H9 (cell line): ENCODE results near the gene AMBRA1. TPM values are rescaled to one million over a fixed set of nuclear protein-coding genes. Genes with fewer than 3 reads are reported as not detected.

Experiments used
- DNase-seq: peaks from one replicate; pipeline ENCODE4 v3.0.0-alpha.2; 2017
- H2AFZ ChIP-seq: one replicate; pipeline ENCODE4 v1.6.1; 2013; ENCODE audit warnings: mild to moderate bottlenecking, low read length, control low read depth, moderate library complexity
- H2AK5ac ChIP-seq: 2 replicates; pipeline ENCODE4 v1.6.1; 2013; ENCODE audit warnings: low read length, control low read depth, mixed read lengths; ENCODE audit not compliant: insufficient read length
- H2BK120ac ChIP-seq: one replicate; pipeline ENCODE4 v1.6.1; 2013; ENCODE audit warnings: low read depth, mild to moderate bottlenecking, low read length, control low read depth, inconsistent platforms; ENCODE audit not compliant: poor library complexity, severe bottlenecking
- H2BK12ac ChIP-seq: 2 replicates; pipeline ENCODE4 v1.6.1; 2013; ENCODE audit warnings: low read length, control low read depth, mixed read lengths, low read depth; ENCODE audit not compliant: insufficient read length
- H2BK15ac ChIP-seq: 2 replicates; pipeline ENCODE4 v1.6.1; 2013; ENCODE audit warnings: low read depth, low read length, control low read depth
- H2BK20ac ChIP-seq: one replicate; pipeline ENCODE4 v1.6.1; 2013; ENCODE audit warnings: low read depth, mild to moderate bottlenecking, low read length, control low read depth, inconsistent platforms; ENCODE audit not compliant: poor library complexity, severe bottlenecking
- H2BK5ac ChIP-seq: 2 replicates; pipeline ENCODE4 v1.6.1; 2013; ENCODE audit warnings: low read length, control low read depth, mixed read lengths; ENCODE audit not compliant: insufficient read length
- H3K14ac ChIP-seq: 2 replicates; pipeline ENCODE4 v1.6.1; 2013; ENCODE audit warnings: low read length, control low read depth; ENCODE audit not compliant: insufficient read depth
- H3K18ac ChIP-seq: 2 replicates; pipeline ENCODE4 v1.6.1; 2013; ENCODE audit warnings: low read depth, mild to moderate bottlenecking, mixed read lengths, low read length, control low read depth; ENCODE audit not compliant: insufficient read length
- H3K23ac ChIP-seq: 2 replicates; pipeline ENCODE4 v1.6.1; 2013; ENCODE audit warnings: low read length, control low read depth, mixed read lengths, low read depth; ENCODE audit not compliant: insufficient read length
- H3K23me2 ChIP-seq: 2 replicates; pipeline ENCODE4 v1.6.1; 2013; ENCODE audit warnings: low read depth, mild to moderate bottlenecking, mixed read lengths, low read length, control low read depth; ENCODE audit not compliant: insufficient read length, poor library complexity, severe bottlenecking
- H3K27ac ChIP-seq: 2 replicates; pipeline ENCODE4 v1.5.1; 2013; ENCODE audit warnings: low read length, control low read depth, mixed read lengths, low read depth; ENCODE audit not compliant: insufficient read length
- H3K27me3 ChIP-seq: 2 replicates; pipeline ENCODE4 v1.6.1; 2013; ENCODE audit warnings: low read length, control low read depth, inconsistent platforms; ENCODE audit not compliant: insufficient read depth
- H3K4ac ChIP-seq: 2 replicates; pipeline ENCODE4 v1.6.1; 2013; ENCODE audit warnings: low read depth, mild to moderate bottlenecking, control low read depth, inconsistent platforms, low read length, moderate library complexity
- H3K4me1 ChIP-seq: 2 replicates; pipeline ENCODE4 v1.6.1; 2013; ENCODE audit warnings: low read length, control low read depth, inconsistent platforms; ENCODE audit not compliant: insufficient read depth
- H3K4me2 ChIP-seq: 2 replicates; pipeline ENCODE4 v1.6.1; 2013; ENCODE audit warnings: low read length, control low read depth, mixed read lengths; ENCODE audit not compliant: insufficient read length, insufficient read depth
- H3K56ac ChIP-seq: 2 replicates; pipeline ENCODE4 v1.6.1; 2013; ENCODE audit warnings: low read depth, mild to moderate bottlenecking, mixed read lengths, low read length, control low read depth; ENCODE audit not compliant: insufficient read length
- H3K79me1 ChIP-seq: 2 replicates; pipeline ENCODE4 v1.6.1; 2013; ENCODE audit warnings: low read depth, mild to moderate bottlenecking, moderate library complexity, low read length, control low read depth, inconsistent platforms; ENCODE audit not compliant: insufficient read depth, poor library complexity, severe bottlenecking
- H3K79me2 ChIP-seq: 2 replicates; pipeline ENCODE4 v1.6.1; 2013; ENCODE audit warnings: low read length, control low read depth, inconsistent platforms; ENCODE audit not compliant: insufficient read depth
- H3K9ac ChIP-seq: 2 replicates; pipeline ENCODE4 v1.6.1; 2013; ENCODE audit warnings: low read length, control low read depth, mixed read lengths; ENCODE audit not compliant: insufficient read length; ENCODE audit errors: extremely low read depth
- H3K9me3 ChIP-seq: one replicate; pipeline ENCODE4 v1.6.1; 2013; ENCODE audit warnings: low read depth, low read length, inconsistent platforms; ENCODE audit not compliant: control insufficient read depth
- H3T11ph ChIP-seq: one replicate; pipeline ENCODE4 v1.6.1; 2013; ENCODE audit warnings: mild to moderate bottlenecking, low read length, control low read depth, inconsistent platforms
- H4K20me1 ChIP-seq: one replicate; pipeline ENCODE4 v1.6.1; 2013; ENCODE audit not compliant: control insufficient read depth, insufficient read length, insufficient read depth
- H4K5ac ChIP-seq: 2 replicates; pipeline ENCODE4 v1.6.1; 2013; ENCODE audit warnings: low read depth, mild to moderate bottlenecking, mixed read lengths, low read length, control low read depth; ENCODE audit not compliant: insufficient read length
- H4K8ac ChIP-seq: replicated peaks from 2 replicates; pipeline ENCODE4 v1.6.1; 2013; ENCODE audit warnings: low read length, control low read depth, mixed read lengths, low read depth; ENCODE audit not compliant: insufficient read length
- H4K91ac ChIP-seq: 2 replicates; pipeline ENCODE4 v1.6.1; 2013; ENCODE audit warnings: low read depth, mild to moderate bottlenecking, moderate library complexity, mixed read lengths, low read length, control low read depth; ENCODE audit not compliant: insufficient read length
- H3K27ac Mint-ChIP-seq, 3 experiments: 2 replicates in 2 of 3; 3 replicates in 1 of 3; pipeline ENCODE4 v1.8.0; 2020 to 2021; ENCODE audit warnings: mixed read lengths in 3 of 3, mild to moderate bottlenecking in 1 of 3, moderate library complexity in 1 of 3
- H3K27me3 Mint-ChIP-seq: 2 replicates; pipeline ENCODE4 v1.8.0; 2021; ENCODE audit warnings: low read depth, mild to moderate bottlenecking, moderate library complexity, mixed read lengths
- H3K36me3 Mint-ChIP-seq, 3 experiments: 2 replicates in 2 of 3; 3 replicates in 1 of 3; pipeline ENCODE4 v1.8.0; 2020 to 2021; ENCODE audit warnings: low read depth in 3 of 3, mixed read lengths in 3 of 3; ENCODE audit not compliant: insufficient read depth in 1 of 3
- H3K4me1 Mint-ChIP-seq, 2 experiments: 2 replicates each; pipeline ENCODE4 v1.8.0; 2020; ENCODE audit warnings: mixed read lengths in 2 of 2
- H3K4me3 Mint-ChIP-seq, 2 experiments: 2 replicates in 1 of 2; 3 replicates in 1 of 2; pipeline ENCODE4 v1.8.0; 2020 to 2021; ENCODE audit warnings: mild to moderate bottlenecking in 2 of 2, mixed read lengths in 2 of 2, moderate library complexity in 1 of 2
- H3K9me3 Mint-ChIP-seq, 2 experiments: 2 replicates in 1 of 2; 3 replicates in 1 of 2; pipeline ENCODE4 v1.8.0; 2020; ENCODE audit warnings: mild to moderate bottlenecking in 2 of 2, mixed read lengths in 2 of 2, moderate library complexity in 1 of 2
- CTCF ChIP-seq: fragments of 200-600 bp; sonication (generic); conservative IDR thresholded peaks from 3 replicates; pipeline ENCODE4 v1.8.0; 2021; ENCODE audit warnings: antibody characterized with exemption, mild to moderate bottlenecking
- WGBS: extraction: QIAGEN DNeasy Blood & Tissue Kit; methylation state at CpG from one replicate; pipeline ENCODE4 v1.1.7; 2013; ENCODE audit warnings: missing lambda C conversion rate, low lambda C conversion rate, mixed read lengths; ENCODE audit not compliant: insufficient read length; ENCODE audit errors: extremely low coverage; 5-methylcytosine and 5-hydroxymethylcytosine counted together
- total RNA-seq: library from RNA; stranded (reverse); gene quantifications from 2 replicates; pipeline ENCODE4 v1.2.1, GENCODE V29; 2021

The AMBRA1 gene
- total RNA-seq, 1 experiment from 2014 or later = 37.5 TPM

GRCh38 chr11:46377831-46378230 is 216.0 kb downstream of the AMBRA1 start:
- no peak for DNase-seq
- no peak overlapping the region for H4K8ac ChIP-seq
- no peaks in the 10 kb centered on the region for H3K79me2 ChIP-seq
- H3K9ac ChIP-seq = no peak overlapping the region
- no peak overlapping the region for H3K14ac ChIP-seq
- no peak overlapping the region for H2BK120ac ChIP-seq
- Mint-ChIP-seq H3K4me3 (no peak overlapping the region), H3K27ac (0 out of 7 replicates have a peak overlapping the region, but pooled peaks of 1 of the 3 experiments have one; percentile 59), H3K4me1 (peaks cover 6 to 10% of the 10 kb centered on the region in 2 experiments), H3K9me3 (no peaks in the 10 kb centered on the region; a peak in 1 of 5 replicates), H3K27me3 (no peaks in the 10 kb centered on the region), H3K36me3 (peaks cover 13 to 41% (median 37%) of the 10 kb centered on the region in 3 experiments; a peak in 6 of 7 replicates)
- no peak overlapping the region for H2BK20ac ChIP-seq
- H3K23ac ChIP-seq = no peak overlapping the region
- TF ChIP-seq CTCF = no peak
- H3K4me2 ChIP-seq = no peak overlapping the region
- H3K4ac ChIP-seq = no peak overlapping the region
- no peak overlapping the region for H3K27ac ChIP-seq
- no peaks in the 10 kb centered on the region for H3K27me3 ChIP-seq
- no peak overlapping the region for H2AFZ ChIP-seq
- no peaks in the 10 kb centered on the region for H3K79me1 ChIP-seq
- WGBS = no CpG with 5 or more reads among the region's 5 CpGs
- no peak overlapping the region for H2BK15ac ChIP-seq
- no peak overlapping the region for H4K91ac ChIP-seq
- H3K9me3 ChIP-seq = no peaks in the 10 kb centered on the region
- no peak overlapping the region for H3T11ph ChIP-seq
- no peak overlapping the region for H3K56ac ChIP-seq
- no peaks in the 10 kb centered on the region for H4K20me1 ChIP-seq
- H2AK5ac ChIP-seq = no peak overlapping the region
- H3K23me2 ChIP-seq = peaks cover 8% of the 10 kb centered on the region
- H2BK12ac ChIP-seq = no peak overlapping the region
- no peak overlapping the region for H4K5ac ChIP-seq
- no peak overlapping the region for H3K18ac ChIP-seq
- 0 out of 2 replicates have a peak, but pooled peaks cover 1% of the 10 kb centered on the region for H3K4me1 ChIP-seq
- no peak overlapping the region for H2BK5ac ChIP-seq
